ENCODE results near the gene SMAD3. TPM values are rescaled to one million over a fixed set of nuclear protein-coding genes. Genes with fewer than 3 reads are reported as not detected.

SMAD3 gene
- total and polyA plus RNA-seq, 2 of the 8 experiments (the other 6 are each of a cell fraction or from before 2014, with no cell fraction given) = 10.1 to 12.4 TPM

DNA sequence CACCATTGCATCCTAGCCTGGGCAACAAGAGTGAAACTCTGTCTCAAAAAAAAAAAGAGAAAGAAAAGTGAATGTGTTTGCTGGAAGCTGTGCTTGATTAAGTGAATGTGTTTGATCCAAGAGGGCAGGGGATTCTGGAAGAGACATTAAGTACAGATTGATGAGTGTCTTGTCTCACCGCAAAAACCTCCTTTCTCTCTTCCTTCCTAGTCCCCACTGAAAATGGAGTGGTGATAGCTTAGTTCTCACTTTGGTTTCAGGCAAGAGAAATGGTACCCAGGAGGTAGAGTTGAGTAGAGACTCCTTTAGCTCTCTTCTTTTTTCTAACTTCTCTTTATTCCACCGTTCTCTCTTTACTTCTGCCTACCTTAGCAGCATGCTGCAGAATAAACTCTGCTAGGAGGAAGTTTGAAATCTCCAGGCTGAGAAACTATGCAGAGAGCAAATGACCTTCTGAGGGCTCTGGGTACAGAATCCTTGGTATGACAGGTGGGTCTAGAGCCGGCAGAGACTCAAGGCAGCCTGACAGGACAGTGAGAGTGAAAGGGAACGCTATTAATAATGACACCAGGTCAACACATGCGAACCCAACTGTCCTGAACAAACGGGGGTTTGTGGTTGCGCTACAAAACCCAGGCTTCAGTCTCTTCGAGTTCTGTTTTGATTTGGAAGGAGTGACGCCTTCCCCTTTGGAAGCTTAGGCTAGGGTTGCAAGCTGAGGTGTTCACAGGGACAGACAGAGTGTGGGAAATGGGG is 74.9 kb downstream of the SMAD3 start:
- TF ChIP-seq NANOG (IDR thresholded peaks at IDR 0.05; ENCODE audit: insufficient read depth, low read depth, low read length, poor library complexity, severe bottlenecking) (no peak), RBBP5 (IDR thresholded peaks at IDR 0.05; ENCODE audit: borderline replicate concordance, low read depth, low read length) (no peak)
- Histone ChIP-seq H4K8ac (ENCODE audit: extremely low read depth, insufficient read depth, low read length) (no peak overlapping the region), H2BK15ac (ENCODE audit: low read length) (no peak overlapping the region), H3K27me3 (replicated peaks in 1 of 4; ENCODE audit: control insufficient read depth in 3 of 4, extremely low read depth in 1 of 4, insufficient read depth in 3 of 4, low read length in 3 of 4) (no peaks in the 10 kb centered on the region; a peak in 1 of 7 replicates), H3K18ac (ENCODE audit: extremely low read depth, low read length) (no peak overlapping the region), H4K20me1 (replicated peaks in 1 of 2; ENCODE audit: control insufficient read depth in 1 of 2, insufficient read depth in 2 of 2, low read length in 2 of 2) (no peaks in the 10 kb centered on the region), H2BK20ac (ENCODE audit: low read length) (no peak overlapping the region), H3K56ac (replicated peaks; ENCODE audit: insufficient read length, low read depth, low read length) (no peak overlapping the region), H2AK5ac (ENCODE audit: low read depth, low read length) (no peak overlapping the region), H3K79me1 (ENCODE audit: low read depth, low read length) (no peaks in the 10 kb centered on the region), H3K9ac (replicated peaks in 1 of 4; ENCODE audit: extremely low read depth in 1 of 4, low read depth in 3 of 4, low read length in 3 of 4) (no peak overlapping the region), H2BK120ac (replicated peaks; ENCODE audit: low read depth, low read length) (no peak overlapping the region), H3K14ac (ENCODE audit: insufficient read length) (no peak overlapping the region), H3K36me3 (ENCODE audit: control insufficient read depth in 2 of 4, insufficient read depth in 4 of 4, low read length in 3 of 4) (no peaks in the 10 kb centered on the region), H3K4ac (replicated peaks; ENCODE audit: insufficient read length, low read depth, low read length) (no peak overlapping the region), H3K4me1 (replicated peaks in 1 of 4; ENCODE audit: control insufficient read depth in 3 of 4, insufficient read depth in 4 of 4, low read length in 3 of 4) (peaks cover 9 to 19% (median 12%) of the 10 kb centered on the region in 4 experiments), H4K5ac (ENCODE audit: insufficient read length, low read depth, low read length) (no peak overlapping the region), H3K9me3 (ENCODE audit: insufficient read depth in 2 of 2, low read depth in 1 of 2, low read length in 1 of 2) (no peaks in the 10 kb centered on the region), H2BK12ac (ENCODE audit: low read depth, low read length) (no peak overlapping the region), H3K23ac (ENCODE audit: insufficient read length) (no peak overlapping the region), H3K4me3 (ENCODE audit: extremely low read depth in 1 of 4, insufficient read depth in 2 of 4, low read depth in 3 of 4, low read length in 4 of 4) (no peak overlapping the region), H2BK5ac (ENCODE audit: low read depth, low read length) (no peak overlapping the region), H3K79me2 (ENCODE audit: control insufficient read depth in 1 of 2, insufficient read depth in 2 of 2, low read length in 2 of 2) (no peaks in the 10 kb centered on the region), H3K27ac (ENCODE audit: low read depth, low read length) (no peak overlapping the region), H3K23me2 (ENCODE audit: low read depth, low read length) (no peaks in the 10 kb centered on the region), H2AFZ (ENCODE audit: low read length) (no peak overlapping the region), H4K91ac (replicated peaks; ENCODE audit: insufficient read length, low read length) (no peak overlapping the region), H3K4me2 (ENCODE audit: insufficient read depth in 1 of 2, low read depth in 2 of 2, low read length in 2 of 2) (no peak overlapping the region)
- POLR2A ChIA-PET (ENCODE audit: partially characterized antibody) = interaction anchor here (1.5 kb wide), 1 partner anchor 9 kb away, joined by 3 read pairs; no protein-coding TSS in a partner anchor
- CTCF ChIA-PET (ENCODE audit: partially characterized antibody) = interaction anchor here (0.6 to 1.3 kb wide), 2 partner anchors 16 to 132 kb away, joined by 3 to 5 read pairs; no protein-coding TSS in a partner anchor
- DNase-seq (ENCODE audit: low read depth in 1 of 2, low spot score in 2 of 2) (no peak), FAIRE-seq (no peak)
- WGBS, 2 experiments (ENCODE audit: extremely low coverage in 1 of 2, insufficient coverage in 1 of 2, insufficient read length in 1 of 2, insufficient replicate concordance in 2 of 2, low coverage in 1 of 2, low lambda C conversion rate in 2 of 2, missing lambda C conversion rate in 1 of 2) = 85% methylated on average over 9 of the region's 9 CpGs; no CpG with 5 or more reads in 1 of the 2 experiments

Data from H1 (cell line).